WTC11 (cell line): ENCODE data around the gene ZIC2. TPM values are rescaled to one million over a fixed set of nuclear protein-coding genes. Genes with fewer than 3 reads are reported as not detected.

Experiments
- ATF2 ChIP-seq: sonication (generic); formaldehyde crosslinking; IDR thresholded peaks from 2 replicates; pipeline ENCODE4 v1.8.1; 2022; ENCODE audit warnings: low read depth, missing genetic modification reagents, borderline replicate concordance
- E2F1 ChIP-seq: sonication (generic); formaldehyde crosslinking; IDR thresholded peaks from 2 replicates; pipeline ENCODE4 v1.8.0; 2022; ENCODE audit warnings: mild to moderate bottlenecking, missing genetic modification reagents
- E2F5 ChIP-seq: sonication (generic); formaldehyde crosslinking; IDR thresholded peaks from 2 replicates; pipeline ENCODE4 v1.8.1; 2022; ENCODE audit warnings: mild to moderate bottlenecking, moderate library complexity, missing genetic modification reagents
- ETV6 ChIP-seq: sonication (generic); formaldehyde crosslinking; IDR thresholded peaks from 2 replicates; pipeline ENCODE4 v1.8.1; 2022; ENCODE audit warnings: mild to moderate bottlenecking, missing genetic modification reagents
- FOXP1 ChIP-seq: sonication (generic); formaldehyde crosslinking; IDR thresholded peaks from 2 replicates; pipeline ENCODE4 v1.8.0; 2022; ENCODE audit warnings: missing genetic modification reagents, mild to moderate bottlenecking, moderate library complexity, borderline replicate concordance
- HMGA2 ChIP-seq: fragments of 250-450 bp; sonication (Bioruptor Pico); IDR thresholded peaks from 2 replicates; pipeline ENCODE4 v1.4.0; 2021; ENCODE audit warnings: mild to moderate bottlenecking, moderate library complexity
- NR3C1 ChIP-seq: sonication (generic); formaldehyde crosslinking; conservative IDR thresholded peaks from 2 replicates; pipeline ENCODE4 v1.8.1; 2023; ENCODE audit warnings: low read depth, mild to moderate bottlenecking, missing genetic modification reagents
- OVOL2 ChIP-seq: fragments of 250-450 bp; sonication (Bioruptor Pico); IDR thresholded peaks from 2 replicates; pipeline ENCODE4 v1.9.0; 2021; ENCODE audit warnings: mild to moderate bottlenecking, borderline replicate concordance
- SOX15 ChIP-seq: fragments of 250-450 bp; sonication (Bioruptor Pico); IDR thresholded peaks from 2 replicates; pipeline ENCODE4 v1.9.0; 2021; ENCODE audit warnings: mild to moderate bottlenecking
- SP1 ChIP-seq: sonication (generic); formaldehyde crosslinking; conservative IDR thresholded peaks from 2 replicates; pipeline ENCODE4 v1.8.1; 2022; ENCODE audit warnings: missing genetic modification reagents
- TCF7 ChIP-seq: sonication (generic); formaldehyde crosslinking; IDR thresholded peaks from 2 replicates; pipeline ENCODE4 v1.8.0; 2022; ENCODE audit warnings: mild to moderate bottlenecking, low read depth, missing genetic modification reagents, moderate library complexity
- TEAD1 ChIP-seq: sonication (generic); formaldehyde crosslinking; IDR thresholded peaks from 2 replicates; pipeline ENCODE4 v1.8.0; 2022; ENCODE audit warnings: mild to moderate bottlenecking, missing genetic modification reagents
- ZBTB43 ChIP-seq: sonication (generic); formaldehyde crosslinking; IDR thresholded peaks from 2 replicates; pipeline ENCODE4 v1.8.1; 2023; ENCODE audit warnings: mild to moderate bottlenecking, missing genetic modification reagents
- ZNF232 ChIP-seq: sonication (generic); formaldehyde crosslinking; IDR thresholded peaks from 2 replicates; pipeline ENCODE4 v1.8.0; 2022; ENCODE audit warnings: mild to moderate bottlenecking, missing genetic modification reagents
- ZNF671 ChIP-seq: fragments of 250-450 bp; sonication (Bioruptor Pico); IDR thresholded peaks from 2 replicates; pipeline ENCODE4 v1.8.0; 2021; ENCODE audit warnings: mild to moderate bottlenecking
- total RNA-seq: library from RNA; stranded (reverse); gene quantifications from 3 replicates; pipeline ENCODE4 v1.2.3, GENCODE V29; 2021
- TF ChIP-seq, protein P1 (sequence below): fragments of 250-450 bp; sonication (Bioruptor Pico); IDR thresholded peaks from 2 replicates; pipeline ENCODE4 v1.9.0; 2021; ENCODE audit warnings: mild to moderate bottlenecking, borderline replicate concordance
- TF ChIP-seq, protein P2 (sequence below): fragments of 250-450 bp; sonication (Bioruptor Pico); conservative IDR thresholded peaks from 2 replicates; pipeline ENCODE4 v1.9.0; 2021; ENCODE audit warnings: mild to moderate bottlenecking
- TF ChIP-seq, protein P3 (sequence below): fragments of 250-450 bp; sonication (Bioruptor Pico); IDR thresholded peaks from 2 replicates; pipeline ENCODE4 v1.9.0; 2021; ENCODE audit warnings: mild to moderate bottlenecking
- TF ChIP-seq, protein P4 (sequence below): fragments of 250-450 bp; sonication (Bioruptor Pico); IDR thresholded peaks from 2 replicates; pipeline ENCODE4 v1.9.0; 2021; ENCODE audit warnings: moderate library complexity, mild to moderate bottlenecking, inconsistent platforms, borderline replicate concordance

The ZIC2 gene
- total RNA-seq, 1 experiment from 2014 or later: 344 TPM

DNA sequence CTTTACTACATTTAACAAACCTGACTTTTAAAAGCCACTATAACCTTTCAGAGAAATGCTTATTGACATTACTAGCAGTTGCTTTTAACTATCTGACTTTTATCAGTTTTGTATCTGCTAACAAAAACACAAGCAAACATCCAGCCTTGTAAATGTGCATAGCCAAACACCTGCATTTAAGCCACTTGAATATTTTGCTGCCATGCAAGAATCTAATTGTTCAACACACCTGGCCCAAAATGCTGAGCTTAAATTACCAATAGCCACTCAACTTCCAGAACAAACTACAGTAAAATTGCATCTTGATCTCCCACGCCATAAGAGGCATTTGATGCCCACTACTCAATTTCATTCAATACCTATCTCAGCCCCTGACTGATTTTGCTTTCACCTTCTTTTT, 19.3 kb upstream of the ZIC2 start (continued):
- TF ChIP-seq FOXP1 (CRISPR knock-in tag) (no peak), ZNF671 (CRISPR knock-in tag) (peak; percentile 76; the same call in 1 of the 2 replicates), OVOL2 (CRISPR knock-in tag) (no peak), E2F5 (CRISPR knock-in tag) (no peak), TEAD1 (CRISPR knock-in tag) (no peak), E2F1 (0 out of 2 replicates have a peak, but pooled peaks have one; percentile 34), ZBTB43 (CRISPR knock-in tag) (no peak), NR3C1 (CRISPR knock-in tag) (no peak), SOX15 (no peak), TCF7 (CRISPR knock-in tag) (no peak), HMGA2 (CRISPR knock-in tag) (no peak), ETV6 (CRISPR knock-in tag) (no peak), SP1 (CRISPR knock-in tag) (no peak), ATF2 (CRISPR knock-in tag) (no peak), ZNF232 (no peak)
- TF ChIP-seq, protein P1, sequence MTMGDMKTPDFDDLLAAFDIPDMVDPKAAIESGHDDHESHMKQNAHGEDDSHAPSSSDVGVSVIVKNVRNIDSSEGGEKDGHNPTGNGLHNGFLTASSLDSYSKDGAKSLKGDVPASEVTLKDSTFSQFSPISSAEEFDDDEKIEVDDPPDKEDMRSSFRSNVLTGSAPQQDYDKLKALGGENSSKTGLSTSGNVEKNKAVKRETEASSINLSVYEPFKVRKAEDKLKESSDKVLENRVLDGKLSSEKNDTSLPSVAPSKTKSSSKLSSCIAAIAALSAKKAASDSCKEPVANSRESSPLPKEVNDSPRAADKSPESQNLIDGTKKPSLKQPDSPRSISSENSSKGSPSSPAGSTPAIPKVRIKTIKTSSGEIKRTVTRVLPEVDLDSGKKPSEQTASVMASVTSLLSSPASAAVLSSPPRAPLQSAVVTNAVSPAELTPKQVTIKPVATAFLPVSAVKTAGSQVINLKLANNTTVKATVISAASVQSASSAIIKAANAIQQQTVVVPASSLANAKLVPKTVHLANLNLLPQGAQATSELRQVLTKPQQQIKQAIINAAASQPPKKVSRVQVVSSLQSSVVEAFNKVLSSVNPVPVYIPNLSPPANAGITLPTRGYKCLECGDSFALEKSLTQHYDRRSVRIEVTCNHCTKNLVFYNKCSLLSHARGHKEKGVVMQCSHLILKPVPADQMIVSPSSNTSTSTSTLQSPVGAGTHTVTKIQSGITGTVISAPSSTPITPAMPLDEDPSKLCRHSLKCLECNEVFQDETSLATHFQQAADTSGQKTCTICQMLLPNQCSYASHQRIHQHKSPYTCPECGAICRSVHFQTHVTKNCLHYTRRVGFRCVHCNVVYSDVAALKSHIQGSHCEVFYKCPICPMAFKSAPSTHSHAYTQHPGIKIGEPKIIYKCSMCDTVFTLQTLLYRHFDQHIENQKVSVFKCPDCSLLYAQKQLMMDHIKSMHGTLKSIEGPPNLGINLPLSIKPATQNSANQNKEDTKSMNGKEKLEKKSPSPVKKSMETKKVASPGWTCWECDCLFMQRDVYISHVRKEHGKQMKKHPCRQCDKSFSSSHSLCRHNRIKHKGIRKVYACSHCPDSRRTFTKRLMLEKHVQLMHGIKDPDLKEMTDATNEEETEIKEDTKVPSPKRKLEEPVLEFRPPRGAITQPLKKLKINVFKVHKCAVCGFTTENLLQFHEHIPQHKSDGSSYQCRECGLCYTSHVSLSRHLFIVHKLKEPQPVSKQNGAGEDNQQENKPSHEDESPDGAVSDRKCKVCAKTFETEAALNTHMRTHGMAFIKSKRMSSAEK: peak; percentile 87
- TF ChIP-seq, protein P2, sequence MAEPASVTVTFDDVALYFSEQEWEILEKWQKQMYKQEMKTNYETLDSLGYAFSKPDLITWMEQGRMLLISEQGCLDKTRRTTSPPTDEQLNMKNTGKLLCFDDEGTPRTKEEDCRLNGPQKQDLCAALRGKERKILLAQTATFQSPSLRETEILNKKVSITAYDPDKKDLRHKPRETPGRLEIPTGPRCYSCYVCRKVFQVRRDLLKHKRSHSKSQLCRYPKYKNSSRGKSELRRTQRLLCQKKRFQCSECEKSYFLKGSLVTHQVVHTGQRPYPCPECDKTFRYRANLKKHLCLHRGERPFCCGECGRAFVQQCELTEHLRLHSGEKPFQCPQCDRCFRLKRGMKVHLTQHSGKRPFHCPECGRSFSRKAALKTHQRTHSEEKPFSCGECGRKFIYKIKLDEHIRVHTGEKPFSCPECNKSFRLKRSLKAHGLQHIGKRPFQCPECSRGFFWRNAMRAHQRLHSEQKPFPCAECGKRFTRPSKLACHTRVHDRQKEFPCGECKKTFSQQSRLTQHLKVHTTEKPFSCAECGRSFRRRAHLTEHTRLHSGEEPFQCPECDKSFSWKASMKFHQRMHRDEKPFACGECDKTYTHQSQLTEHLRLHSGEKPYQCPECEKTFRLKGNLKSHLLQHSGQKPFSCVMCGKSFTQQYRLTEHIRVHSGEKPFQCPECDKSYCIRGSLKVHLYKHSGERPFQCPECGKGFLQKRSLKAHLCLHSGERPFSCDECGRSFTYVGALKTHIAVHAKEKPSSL (CRISPR knock-in tag): peak; percentile 50; the same call in 1 of the 2 replicates
- TF ChIP-seq, protein P3, sequence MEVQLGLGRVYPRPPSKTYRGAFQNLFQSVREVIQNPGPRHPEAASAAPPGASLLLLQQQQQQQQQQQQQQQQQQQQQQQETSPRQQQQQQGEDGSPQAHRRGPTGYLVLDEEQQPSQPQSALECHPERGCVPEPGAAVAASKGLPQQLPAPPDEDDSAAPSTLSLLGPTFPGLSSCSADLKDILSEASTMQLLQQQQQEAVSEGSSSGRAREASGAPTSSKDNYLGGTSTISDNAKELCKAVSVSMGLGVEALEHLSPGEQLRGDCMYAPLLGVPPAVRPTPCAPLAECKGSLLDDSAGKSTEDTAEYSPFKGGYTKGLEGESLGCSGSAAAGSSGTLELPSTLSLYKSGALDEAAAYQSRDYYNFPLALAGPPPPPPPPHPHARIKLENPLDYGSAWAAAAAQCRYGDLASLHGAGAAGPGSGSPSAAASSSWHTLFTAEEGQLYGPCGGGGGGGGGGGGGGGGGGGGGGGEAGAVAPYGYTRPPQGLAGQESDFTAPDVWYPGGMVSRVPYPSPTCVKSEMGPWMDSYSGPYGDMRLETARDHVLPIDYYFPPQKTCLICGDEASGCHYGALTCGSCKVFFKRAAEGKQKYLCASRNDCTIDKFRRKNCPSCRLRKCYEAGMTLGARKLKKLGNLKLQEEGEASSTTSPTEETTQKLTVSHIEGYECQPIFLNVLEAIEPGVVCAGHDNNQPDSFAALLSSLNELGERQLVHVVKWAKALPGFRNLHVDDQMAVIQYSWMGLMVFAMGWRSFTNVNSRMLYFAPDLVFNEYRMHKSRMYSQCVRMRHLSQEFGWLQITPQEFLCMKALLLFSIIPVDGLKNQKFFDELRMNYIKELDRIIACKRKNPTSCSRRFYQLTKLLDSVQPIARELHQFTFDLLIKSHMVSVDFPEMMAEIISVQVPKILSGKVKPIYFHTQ: peak; percentile 75; the same call in 1 of the 2 replicates
- TF ChIP-seq, protein P4, sequence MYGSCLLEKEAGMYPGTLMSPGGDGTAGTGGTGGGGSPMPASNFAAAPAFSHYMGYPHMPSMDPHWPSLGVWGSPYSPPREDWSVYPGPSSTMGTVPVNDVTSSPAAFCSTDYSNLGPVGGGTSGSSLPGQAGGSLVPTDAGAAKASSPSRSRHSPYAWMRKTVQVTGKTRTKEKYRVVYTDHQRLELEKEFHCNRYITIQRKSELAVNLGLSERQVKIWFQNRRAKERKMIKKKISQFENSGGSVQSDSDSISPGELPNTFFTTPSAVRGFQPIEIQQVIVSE (CRISPR knock-in tag): no peak
